CD4-positive, alpha-beta T cell treated with Interleukin-15 for 1 hour (primary cell): ENCODE measurements around the gene PSPN.
"Not testable (repeated sequence)": the region's sequence is repeated elsewhere in the genome, so short reads cannot be mapped to it uniquely, and the experiment has no call there.

Source experiments
- DNase-seq: peaks from one replicate; pipeline ENCODE4 v3.0.0-alpha.2; 2020

PSPN gene

GRCh38 chr19:6402837-6403608, 27.3 kb upstream of the PSPN start:
- no peak for DNase-seq

- no peak for DNase-seq
Measured at GRCh38 chr19:6402058-6402457, 26.3 kb upstream of the PSPN start.

GRCh38 chr19:6400062-6400944, 24.6 kb upstream of the PSPN start:
- DNase-seq, result not testable (repeated sequence)

GRCh38 chr19:6396305-6396704, 20.6 kb upstream of the PSPN start:
- DNase-seq, result no peak

- DNase-seq, result no peak
Measured at GRCh38 chr19:6394831-6395230, 19.1 kb upstream of the PSPN start.

- DNase-seq, result peak; percentile 81
Measured at GRCh38 chr19:6393983-6394412, 18.3 kb upstream of the PSPN start.

- DNase-seq, result peak; percentile 97
Measured at GRCh38 chr19:6393074-6393982, 17.6 kb upstream of the PSPN start, which contains the start of gene GTF2F1. Gene GTF2F1, minus strand, starts transcription at chr19:6393164. Its CDS starts 169 bp downstream, at chr19:6392995.

- peak; percentile 25 for DNase-seq
Measured at GRCh38 chr19:6392221-6393073, 16.7 kb upstream of the PSPN start.

GRCh38 chr19:6387372-6387771, 11.6 kb upstream of the PSPN start:
- DNase-seq, result no peak

GRCh38 chr19:6384381-6384780, 8.6 kb upstream of the PSPN start:
- no peak for DNase-seq

GRCh38 chr19:6383188-6383587, 7.5 kb upstream of the PSPN start:
- DNase-seq, result no peak

GRCh38 chr19:6381030-6381750, 5.5 kb upstream of the PSPN start:
- no peak for DNase-seq

GRCh38 chr19:6379744-6380143, 4.0 kb upstream of the PSPN start:
- no peak for DNase-seq

- DNase-seq, result no peak
Measured at GRCh38 chr19:6378486-6378885, 2.8 kb upstream of the PSPN start.

- no peak for DNase-seq
Measured at GRCh38 chr19:6378041-6378440, 2.3 kb upstream of the PSPN start.

- DNase-seq, result no peak
Measured at GRCh38 chr19:6376512-6377190, 918 bp upstream of the PSPN start.

- no peak for DNase-seq
Measured at GRCh38 chr19:6374711-6375410, 872 bp downstream of the PSPN start.

GRCh38 chr19:6374161-6374709, 1.5 kb downstream of the PSPN start:
- DNase-seq, result no peak

GRCh38 chr19:6373813-6374108, 2.0 kb downstream of the PSPN start:
- no peak for DNase-seq
